Erythroblast (primary cell): Measurements from ENCODE around the gene NKD1.

Experiments
- GATA1 ChIP-seq: IDR thresholded peaks from 2 replicates; pipeline ENCODE4 v1.6.1; 2011; ENCODE audit warnings: low read depth, mild to moderate bottlenecking, control low read depth, low read length, moderate library complexity
- POLR2A ChIP-seq: IDR thresholded peaks from 2 replicates; pipeline ENCODE4 v1.6.1; 2011; ENCODE audit warnings: mild to moderate bottlenecking, low read length

DNA sequence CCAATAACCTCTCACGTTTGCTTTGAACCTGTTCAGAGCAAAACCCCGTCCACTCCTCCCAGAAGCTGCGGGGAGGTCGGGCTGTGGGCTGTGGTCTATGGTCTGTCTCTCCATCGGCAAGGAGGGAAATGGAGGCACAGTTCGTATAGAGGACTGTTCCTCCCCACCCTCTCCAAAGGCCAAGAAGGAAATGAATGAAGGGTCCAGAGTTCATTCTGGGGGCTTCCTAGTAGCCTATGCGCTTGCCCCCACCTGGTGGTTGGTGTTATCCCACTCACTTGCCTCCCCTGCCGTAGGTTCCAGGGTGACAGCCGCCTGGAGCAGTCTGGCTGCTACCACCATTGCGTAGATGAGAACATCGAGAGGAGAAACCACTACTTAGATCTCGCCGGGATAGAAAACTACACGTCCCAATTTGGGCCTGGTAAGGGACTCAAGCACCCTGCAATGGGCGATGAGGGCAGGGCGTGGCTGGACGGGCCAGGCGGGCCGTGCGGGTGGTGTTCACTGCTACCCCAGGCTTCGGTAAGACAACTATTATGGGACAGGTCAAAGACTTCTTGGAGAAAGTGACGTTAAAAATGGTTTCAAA lies 83.9 kb downstream of the NKD1 start:
- TF ChIP-seq POLR2A (no peak), GATA1 (no peak)
